Liver (tissue), 9 donors: ENCODE measurements around the gene C5. TPM values are rescaled to one million over a fixed set of nuclear protein-coding genes. Genes with fewer than 3 reads are reported as not detected.

Experiments used
- DNase-seq: peaks from one replicate; pipeline ENCODE4 v3.0.0-alpha.2; 2017; ENCODE audit warnings: low spot score
- H3K27ac ChIP-seq, 2 donors: one replicate each; pipeline ENCODE4 v1.7.0; 2013; ENCODE audit warnings: inconsistent platforms in 2 of 2, low read length in 2 of 2, control low read depth in 1 of 2, low read depth in 1 of 2, mild to moderate bottlenecking in 1 of 2
- H3K27me3 ChIP-seq, 4 donors: one replicate each; pipeline versions ENCODE4 v1.6.1 to v1.7.0; 2013; ENCODE audit warnings: low read length in 3 of 4, inconsistent platforms in 1 of 4, mild to moderate bottlenecking in 1 of 4, moderate library complexity in 1 of 4; ENCODE audit not compliant: control insufficient read depth in 4 of 4, insufficient read depth in 4 of 4
- H3K36me3 ChIP-seq, 4 donors: one replicate each; pipeline versions ENCODE4 v1.6.1 to v1.7.0; 2013; ENCODE audit warnings: low read length in 3 of 4, mild to moderate bottlenecking in 3 of 4, low read depth in 1 of 4, moderate library complexity in 1 of 4; ENCODE audit not compliant: control insufficient read depth in 4 of 4, insufficient read depth in 3 of 4
- H3K4me1 ChIP-seq, 4 donors: one replicate each; pipeline versions ENCODE4 v1.6.1 to v1.7.0; 2013; ENCODE audit warnings: low read length in 3 of 4, mild to moderate bottlenecking in 3 of 4, moderate library complexity in 1 of 4; ENCODE audit not compliant: control insufficient read depth in 4 of 4, insufficient read depth in 4 of 4
- H3K4me3 ChIP-seq, 3 donors: one replicate each; pipeline versions ENCODE4 v1.6.1 to v1.7.0; 2013; ENCODE audit warnings: low read length in 3 of 3, control low read depth in 1 of 3, low read depth in 1 of 3, mild to moderate bottlenecking in 1 of 3
- H3K9ac ChIP-seq, 2 donors: one replicate each; pipeline ENCODE4 v1.7.0; 2013; ENCODE audit warnings: low read length in 2 of 2, mild to moderate bottlenecking in 2 of 2, moderate library complexity in 2 of 2, control low read depth in 1 of 2, low read depth in 1 of 2
- H3K9me3 ChIP-seq, 4 donors: one replicate each; pipeline versions ENCODE4 v1.6.1 to v1.7.0; 2013; ENCODE audit warnings: low read length in 3 of 4; ENCODE audit not compliant: control insufficient read depth in 4 of 4
- ATF3 ChIP-seq: IDR thresholded peaks from 2 replicates; pipeline ENCODE4 v1.6.1; 2016; ENCODE audit warnings: antibody characterized with exemption
- EGR1 ChIP-seq, 2 donors: IDR thresholded peaks; 2 replicates each; pipeline ENCODE4 v1.6.1; 2016 to 2018; ENCODE audit warnings: antibody characterized with exemption in 2 of 2, low read depth in 2 of 2
- FOXA1 ChIP-seq: IDR thresholded peaks from 2 replicates; pipeline ENCODE4 v1.6.1; 2016; ENCODE audit warnings: antibody characterized with exemption
- FOXA2 ChIP-seq: IDR thresholded peaks from 2 replicates; pipeline ENCODE4 v1.6.1; 2016; ENCODE audit warnings: antibody characterized with exemption
- GABPA ChIP-seq, 2 donors: IDR thresholded peaks in 1 of 2; conservative IDR thresholded peaks in 1 of 2; 2 replicates each; pipeline ENCODE4 v1.6.1; 2016; ENCODE audit warnings: antibody characterized with exemption in 2 of 2, mild to moderate bottlenecking in 1 of 2, moderate library complexity in 1 of 2
- HNF4A ChIP-seq, 2 donors: conservative IDR thresholded peaks; 2 replicates each; pipeline ENCODE4 v1.6.1; 2016; ENCODE audit warnings: antibody characterized with exemption in 2 of 2, mild to moderate bottlenecking in 2 of 2
- HNF4G ChIP-seq: IDR thresholded peaks from 2 replicates; pipeline ENCODE4 v1.6.1; 2016; ENCODE audit warnings: antibody characterized with exemption
- JUND ChIP-seq, 2 donors: IDR thresholded peaks; 2 replicates each; pipeline ENCODE4 v1.6.1; 2016; ENCODE audit warnings: antibody characterized with exemption in 2 of 2
- MAX ChIP-seq: IDR thresholded peaks from 2 replicates; pipeline ENCODE4 v1.6.1; 2016; ENCODE audit warnings: antibody characterized with exemption
- NR2F2 ChIP-seq: IDR thresholded peaks from 2 replicates; pipeline ENCODE4 v1.6.1; 2016; ENCODE audit warnings: antibody characterized with exemption
- RAD21 ChIP-seq, 2 donors: IDR thresholded peaks; 2 replicates each; pipeline ENCODE4 v1.6.1; 2016; ENCODE audit warnings: antibody characterized with exemption in 2 of 2, mild to moderate bottlenecking in 2 of 2
- RXRA ChIP-seq, 2 donors: IDR thresholded peaks; 2 replicates each; pipeline ENCODE4 v1.6.1; 2017 to 2018; ENCODE audit warnings: antibody characterized with exemption in 2 of 2, mild to moderate bottlenecking in 1 of 2
- SP1 ChIP-seq: IDR thresholded peaks from 2 replicates; pipeline ENCODE4 v1.6.1; 2018; ENCODE audit warnings: antibody characterized with exemption, mild to moderate bottlenecking
- TAF1 ChIP-seq: conservative IDR thresholded peaks from 2 replicates; pipeline ENCODE4 v1.6.1; 2016; ENCODE audit warnings: antibody characterized with exemption, mild to moderate bottlenecking
- YY1 ChIP-seq: IDR thresholded peaks from 2 replicates; pipeline ENCODE4 v1.6.1; 2016; ENCODE audit warnings: antibody characterized with exemption, mild to moderate bottlenecking
- ZBTB33 ChIP-seq: IDR thresholded peaks from 2 replicates; pipeline ENCODE4 v1.6.1; 2016; ENCODE audit warnings: antibody characterized with exemption
- WGBS: extraction: QIAGEN DNeasy Blood & Tissue Kit; methylation state at CpG from one replicate; pipeline ENCODE4 v1.1.7; 2013; 5-methylcytosine and 5-hydroxymethylcytosine counted together
- polyA plus RNA-seq, 2 donors: library from polyadenylated mRNA; stranded (reverse) in 1 of 2; unstranded in 1 of 2; fragments of 200-250 nt in 1 of 2; fragments of >200 nt in 1 of 2; fragmentation: Nextera tagmentation in 1 of 2; extraction: Ambion mirVana in 1 of 2; gene quantifications; one replicate each; pipeline versions ENCODE4 v1.2.1 to v1.2.3, GENCODE V29; 2013 to 2015
- total RNA-seq, 2 donors: library from RNA; depleted of rRNA; stranded (reverse); fragments of >200 nt; gene quantifications; one replicate each; pipeline ENCODE4 v1.2.3, GENCODE V29; 2014
- TF ChIP-seq, protein P1 (sequence below): IDR thresholded peaks from 2 replicates; pipeline ENCODE4 v1.6.1; 2016; ENCODE audit warnings: antibody characterized with exemption, mild to moderate bottlenecking
- TF ChIP-seq, protein P2 (sequence below): fragments of 150-350 bp; IDR thresholded peaks from 2 replicates; pipeline ENCODE4 v1.5.1; 2017; ENCODE audit warnings: improper control_type of control experiment, low read depth, low read length; ENCODE audit not compliant: missing input control
- donor health status: healthy.
- donor health status: healthy.
- donor health status: healthy.
- donor health status: healthy.
- donor health status: healthy.

The C5 gene
- total and polyA plus RNA-seq, 4 donors: 127 to 485 (median 361) TPM

DNA sequence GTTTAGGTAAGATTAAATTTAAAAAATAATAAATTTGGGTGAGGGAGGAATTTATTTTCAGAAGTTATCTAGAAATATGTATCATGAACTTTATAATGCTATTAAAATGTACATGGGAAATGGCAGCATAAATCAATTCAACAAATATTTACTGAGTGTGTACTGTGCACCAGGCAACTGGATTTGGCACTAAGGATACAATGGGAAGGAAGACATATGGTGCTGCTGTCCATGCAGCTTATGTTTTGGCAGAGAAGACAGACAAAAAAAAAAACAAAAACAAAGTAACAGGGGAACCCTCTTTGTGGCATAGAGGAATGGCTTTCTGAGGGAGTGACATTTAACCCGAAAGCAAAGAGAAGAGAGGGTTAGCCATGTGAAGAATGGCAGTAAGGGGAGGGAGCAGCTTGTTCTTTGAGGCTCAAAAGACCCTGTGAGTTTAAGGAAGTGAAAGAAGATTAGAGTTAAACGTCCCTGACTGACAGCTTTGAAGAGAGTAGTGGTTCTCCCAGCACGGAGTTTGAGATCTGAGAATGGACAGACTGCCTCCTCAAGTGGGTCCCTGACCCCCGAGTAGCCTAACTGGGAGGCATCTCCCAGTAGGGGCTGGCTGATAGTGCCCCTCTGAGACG is 48.6 kb upstream of the C5 start:
- DNase-seq: no peak
- Histone ChIP-seq H3K9me3 (no peaks in the 10 kb centered on the region), H3K27ac (no peak overlapping the region), H3K4me3 (no peak overlapping the region), H3K9ac (no peak overlapping the region), H3K36me3 (no peaks in the 10 kb centered on the region), H3K4me1 (no peaks in the 10 kb centered on the region), H3K27me3 (no peaks in the 10 kb centered on the region)
- 88% methylated on average over 5 of the region's 5 CpGs for WGBS
- TF ChIP-seq NR2F2 (no peak), HNF4A (conservative IDR thresholded peaks at IDR 0.05) (no peak), FOXA2 (no peak), GABPA (IDR thresholded peaks at IDR 0.05 in 1 of 2, conservative IDR thresholded peaks at IDR 0.05 in 1 of 2) (no peak), RAD21 (IDR thresholded peaks at IDR 0.05) (no peak), HNF4G (no peak), ZBTB33 (no peak), RXRA (IDR thresholded peaks at IDR 0.05) (no peak), YY1 (no peak), TAF1 (no peak), FOXA1 (no peak), MAX (no peak), JUND (IDR thresholded peaks at IDR 0.05) (no peak), ATF3 (no peak), EGR1 (IDR thresholded peaks at IDR 0.05; ENCODE audit: low read depth in 2 of 2) (no peak), SP1 (no peak)
- TF ChIP-seq, protein P1, sequence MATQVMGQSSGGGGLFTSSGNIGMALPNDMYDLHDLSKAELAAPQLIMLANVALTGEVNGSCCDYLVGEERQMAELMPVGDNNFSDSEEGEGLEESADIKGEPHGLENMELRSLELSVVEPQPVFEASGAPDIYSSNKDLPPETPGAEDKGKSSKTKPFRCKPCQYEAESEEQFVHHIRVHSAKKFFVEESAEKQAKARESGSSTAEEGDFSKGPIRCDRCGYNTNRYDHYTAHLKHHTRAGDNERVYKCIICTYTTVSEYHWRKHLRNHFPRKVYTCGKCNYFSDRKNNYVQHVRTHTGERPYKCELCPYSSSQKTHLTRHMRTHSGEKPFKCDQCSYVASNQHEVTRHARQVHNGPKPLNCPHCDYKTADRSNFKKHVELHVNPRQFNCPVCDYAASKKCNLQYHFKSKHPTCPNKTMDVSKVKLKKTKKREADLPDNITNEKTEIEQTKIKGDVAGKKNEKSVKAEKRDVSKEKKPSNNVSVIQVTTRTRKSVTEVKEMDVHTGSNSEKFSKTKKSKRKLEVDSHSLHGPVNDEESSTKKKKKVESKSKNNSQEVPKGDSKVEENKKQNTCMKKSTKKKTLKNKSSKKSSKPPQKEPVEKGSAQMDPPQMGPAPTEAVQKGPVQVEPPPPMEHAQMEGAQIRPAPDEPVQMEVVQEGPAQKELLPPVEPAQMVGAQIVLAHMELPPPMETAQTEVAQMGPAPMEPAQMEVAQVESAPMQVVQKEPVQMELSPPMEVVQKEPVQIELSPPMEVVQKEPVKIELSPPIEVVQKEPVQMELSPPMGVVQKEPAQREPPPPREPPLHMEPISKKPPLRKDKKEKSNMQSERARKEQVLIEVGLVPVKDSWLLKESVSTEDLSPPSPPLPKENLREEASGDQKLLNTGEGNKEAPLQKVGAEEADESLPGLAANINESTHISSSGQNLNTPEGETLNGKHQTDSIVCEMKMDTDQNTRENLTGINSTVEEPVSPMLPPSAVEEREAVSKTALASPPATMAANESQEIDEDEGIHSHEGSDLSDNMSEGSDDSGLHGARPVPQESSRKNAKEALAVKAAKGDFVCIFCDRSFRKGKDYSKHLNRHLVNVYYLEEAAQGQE: no peak
- TF ChIP-seq, protein P2, sequence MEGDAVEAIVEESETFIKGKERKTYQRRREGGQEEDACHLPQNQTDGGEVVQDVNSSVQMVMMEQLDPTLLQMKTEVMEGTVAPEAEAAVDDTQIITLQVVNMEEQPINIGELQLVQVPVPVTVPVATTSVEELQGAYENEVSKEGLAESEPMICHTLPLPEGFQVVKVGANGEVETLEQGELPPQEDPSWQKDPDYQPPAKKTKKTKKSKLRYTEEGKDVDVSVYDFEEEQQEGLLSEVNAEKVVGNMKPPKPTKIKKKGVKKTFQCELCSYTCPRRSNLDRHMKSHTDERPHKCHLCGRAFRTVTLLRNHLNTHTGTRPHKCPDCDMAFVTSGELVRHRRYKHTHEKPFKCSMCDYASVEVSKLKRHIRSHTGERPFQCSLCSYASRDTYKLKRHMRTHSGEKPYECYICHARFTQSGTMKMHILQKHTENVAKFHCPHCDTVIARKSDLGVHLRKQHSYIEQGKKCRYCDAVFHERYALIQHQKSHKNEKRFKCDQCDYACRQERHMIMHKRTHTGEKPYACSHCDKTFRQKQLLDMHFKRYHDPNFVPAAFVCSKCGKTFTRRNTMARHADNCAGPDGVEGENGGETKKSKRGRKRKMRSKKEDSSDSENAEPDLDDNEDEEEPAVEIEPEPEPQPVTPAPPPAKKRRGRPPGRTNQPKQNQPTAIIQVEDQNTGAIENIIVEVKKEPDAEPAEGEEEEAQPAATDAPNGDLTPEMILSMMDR: no peak
